Tibial artery (tissue), 4 donors: ENCODE data around the gene RAC3.

Source experiments
- DNase-seq, 2 donors: peaks; one replicate each; pipeline ENCODE4 v3.0.0-alpha.2; 2019
- H3K27ac ChIP-seq, 2 donors: fragments of 200-600 bp; sonication (generic) in 1 of 2; 1 replicate in 1 of 2; 2 replicates in 1 of 2; pipeline ENCODE4 v1.5.1; 2018 to 2019; ENCODE audit warnings: mild to moderate bottlenecking in 1 of 2
- H3K27me3 ChIP-seq, 2 donors: fragments of 200-600 bp; sonication (generic) in 1 of 2; one replicate each; pipeline versions ENCODE4 v1.5.1 to v1.6.0; 2016 to 2019
- H3K36me3 ChIP-seq, 3 donors: fragments of 200-600 bp; sonication (generic) in 2 of 3; one replicate each; pipeline ENCODE4 v1.5.1; 2016 to 2019; ENCODE audit warnings: mild to moderate bottlenecking in 2 of 3
- H3K4me1 ChIP-seq, 4 donors: fragments of 200-600 bp; sonication (generic) in 2 of 4; 1 replicate in 3 of 4; 2 replicates in 1 of 4; pipeline ENCODE4 v1.5.1; 2016 to 2019
- H3K4me3 ChIP-seq, 2 donors: fragments of 200-600 bp; sonication (generic) in 1 of 2; 1 replicate in 1 of 2; 2 replicates in 1 of 2; pipeline ENCODE4 v1.5.1; 2018 to 2019; ENCODE audit warnings: mild to moderate bottlenecking in 2 of 2
- H3K9me3 ChIP-seq, 3 donors: fragments of 200-600 bp; sonication (generic) in 1 of 3; one replicate each; pipeline ENCODE4 v1.5.1; 2016 to 2019
- CTCF ChIP-seq, 2 experiments: fragments of 200-600 bp in 1 of 2; fragments of 450-650 bp in 1 of 2; IDR thresholded peaks; one replicate each; pipeline ENCODE4 v1.5.1; 2017 to 2019; ENCODE audit warnings: antibody characterized with exemption in 2 of 2, mild to moderate bottlenecking in 1 of 2, moderate library complexity in 1 of 2
- intact Hi-C: fragments of 100-400 bp; cut with DNase I; formaldehyde crosslinking; loops from one replicate; pipeline ENCODE4 v1.15.0; 2023; ENCODE audit warnings: low total_unique reads

Gene RAC3

GRCh38 chr17:82015311-82015971, 16.0 kb upstream of the RAC3 start:
- intact Hi-C loops, result no loop called here
- Histone ChIP-seq H3K36me3 (peaks cover 0 to 45% (median 21%) of the 10 kb centered on the region in 3 donors), H3K4me1 (peaks cover 0 to 14% (median 0%) of the 10 kb centered on the region in 4 donors), H3K4me3 (no peak overlapping the region), H3K27ac (no peak overlapping the region), H3K9me3 (no peaks in the 10 kb centered on the region), H3K27me3 (no peaks in the 10 kb centered on the region)
- TF ChIP-seq CTCF (IDR thresholded peaks at IDR 0.05), result no peak
- DNase-seq, result no peak

GRCh38 chr17:82016061-82016874, 15.2 kb upstream of the RAC3 start:
- no peak for TF ChIP-seq CTCF (IDR thresholded peaks at IDR 0.05)
- H3K9me3 ChIP-seq, result no peaks in the 10 kb centered on the region
- H3K27me3 ChIP-seq, result no peaks in the 10 kb centered on the region
- H3K4me3 ChIP-seq, result no peak overlapping the region
- intact Hi-C loops, result no loop called here
- peaks cover 0 to 21% (median 5%) of the 10 kb centered on the region in 4 donors for H3K4me1 ChIP-seq
- peaks cover 0 to 38% (median 21%) of the 10 kb centered on the region in 3 donors for H3K36me3 ChIP-seq
- H3K27ac ChIP-seq, result no peak overlapping the region
- no peak for DNase-seq

- Histone ChIP-seq H3K27ac (no peak overlapping the region), H3K9me3 (no peaks in the 10 kb centered on the region), H3K4me3 (no peak overlapping the region), H3K4me1 (peaks cover 0 to 28% (median 12%) of the 10 kb centered on the region in 4 donors), H3K36me3 (peaks cover 0 to 31% (median 14%) of the 10 kb centered on the region in 3 donors), H3K27me3 (no peaks in the 10 kb centered on the region)
- no peak for DNase-seq
- intact Hi-C loops, result no loop called here
- no peak for TF ChIP-seq CTCF (IDR thresholded peaks at IDR 0.05)
Observed at GRCh38 chr17:82016875-82017459, 14.5 kb upstream of the RAC3 start.

- no peaks in the 10 kb centered on the region for H3K9me3 ChIP-seq
- H3K27ac ChIP-seq, result no peak overlapping the region
- no peaks in the 10 kb centered on the region for H3K27me3 ChIP-seq
- H3K36me3 ChIP-seq, result peaks cover 0 to 25% (median 11%) of the 10 kb centered on the region in 3 donors
- peaks cover 0 to 29% (median 16%) of the 10 kb centered on the region in 4 donors for H3K4me1 ChIP-seq
- no peak for DNase-seq
- no peak for TF ChIP-seq CTCF (IDR thresholded peaks at IDR 0.05)
- intact Hi-C loops, result no loop called here
- H3K4me3 ChIP-seq, result no peak overlapping the region
Observed at GRCh38 chr17:82017612-82018151, 13.8 kb upstream of the RAC3 start.

GRCh38 chr17:82018152-82018988, 13.1 kb upstream of the RAC3 start:
- Histone ChIP-seq H3K27me3 (no peaks in the 10 kb centered on the region), H3K4me3 (no peak overlapping the region), H3K36me3 (peaks cover 0 to 25% (median 11%) of the 10 kb centered on the region in 3 donors), H3K4me1 (peaks cover 0 to 22% (median 16%) of the 10 kb centered on the region in 4 donors), H3K9me3 (no peaks in the 10 kb centered on the region), H3K27ac (no peak overlapping the region)
- intact Hi-C loops, result no loop called here
- TF ChIP-seq CTCF (IDR thresholded peaks at IDR 0.05), result no peak
- DNase-seq, result no peak
